H1 (cell line): ENCODE data around the gene SLCO6A1. TPM values are rescaled to one million over a fixed set of nuclear protein-coding genes. Genes with fewer than 3 reads are reported as not detected.

Experiments used
- CTCF ChIA-PET: fragments of 300-600 bp; sonication (Branson Sonifier 250); formaldehyde crosslinking; loops from one replicate; lab custom pipeline; 2021; ENCODE audit not compliant: partially characterized antibody; lab: Charles Lee
- POLR2A ChIA-PET: fragments of 300-600 bp; sonication (Branson Sonifier 250); formaldehyde crosslinking; loops from one replicate; lab custom pipeline; 2021; ENCODE audit warnings: inconsistent platforms; ENCODE audit not compliant: partially characterized antibody; lab: Charles Lee
- DNase-seq, 2 experiments: peaks; one replicate each; pipeline versions ENCODE4 v3.0.0 to v3.0.0-alpha.2; 2010 to 2022; ENCODE audit warnings: low spot score in 2 of 2, low read depth in 1 of 2, mixed read lengths in 1 of 2
- FAIRE-seq: peaks from 2 replicates; lab custom pipeline; 2011; peaks lifted over from hg19 to GRCh38; lab: Jason Lieb, UNC
- H2AFZ ChIP-seq: 2 replicates; pipeline ENCODE4 v1.8.1; 2012; ENCODE audit warnings: low read length, inconsistent platforms
- H2AK5ac ChIP-seq: 2 replicates; pipeline ENCODE4 v1.6.1; 2013; ENCODE audit warnings: low read depth, low read length
- H2BK120ac ChIP-seq: replicated peaks from 2 replicates; pipeline ENCODE3; 2013; ENCODE audit warnings: low read depth, low read length, inconsistent platforms
- H2BK12ac ChIP-seq: 2 replicates; pipeline ENCODE4 v1.6.1; 2013; ENCODE audit warnings: low read depth, low read length
- H2BK15ac ChIP-seq: 2 replicates; pipeline ENCODE4 v1.6.1; 2013; ENCODE audit warnings: low read length
- H2BK20ac ChIP-seq: 2 replicates; pipeline ENCODE4 v1.6.1; 2013; ENCODE audit warnings: low read length
- H2BK5ac ChIP-seq: 2 replicates; pipeline ENCODE4 v1.6.1; 2013; ENCODE audit warnings: low read depth, low read length
- H3K14ac ChIP-seq: 2 replicates; pipeline ENCODE4 v1.6.1; 2013; ENCODE audit warnings: inconsistent platforms; ENCODE audit not compliant: insufficient read length
- H3K18ac ChIP-seq: 2 replicates; pipeline ENCODE4 v1.6.1; 2013; ENCODE audit warnings: low read length; ENCODE audit errors: extremely low read depth
- H3K23ac ChIP-seq: 2 replicates; pipeline ENCODE4 v1.6.1; 2013; ENCODE audit warnings: inconsistent platforms; ENCODE audit not compliant: insufficient read length
- H3K23me2 ChIP-seq: 2 replicates; pipeline ENCODE4 v1.6.1; 2013; ENCODE audit warnings: low read depth, low read length
- H3K27ac ChIP-seq: 2 replicates; pipeline ENCODE4 v1.6.1; 2011; ENCODE audit warnings: low read depth, low read length, inconsistent platforms
- H3K27me3 ChIP-seq, 4 experiments: replicated peaks in 1 of 4; 1 replicate in 1 of 4; 2 replicates in 3 of 4; pipeline versions ENCODE4 v1.6.1 to v1.8.1; 2011 to 2013; ENCODE audit warnings: low read length in 3 of 4, mild to moderate bottlenecking in 3 of 4, inconsistent platforms in 2 of 4, mixed read lengths in 2 of 4, moderate library complexity in 1 of 4; ENCODE audit not compliant: control insufficient read depth in 3 of 4, insufficient read depth in 3 of 4; ENCODE audit errors: extremely low read depth in 1 of 4
- H3K36me3 ChIP-seq, 4 experiments: 2 replicates each; pipeline versions ENCODE4 v1.6.1 to v1.8.1; 2011 to 2013; ENCODE audit warnings: mild to moderate bottlenecking in 4 of 4, low read length in 3 of 4, moderate library complexity in 2 of 4, control low read depth in 1 of 4, inconsistent platforms in 1 of 4; ENCODE audit not compliant: insufficient read depth in 4 of 4, control insufficient read depth in 2 of 4
- H3K4ac ChIP-seq: replicated peaks from 2 replicates; pipeline ENCODE3; 2013; ENCODE audit warnings: low read length, low read depth, mixed read lengths, inconsistent platforms; ENCODE audit not compliant: insufficient read length
- H3K4me1 ChIP-seq, 4 experiments: replicated peaks in 1 of 4; 1 replicate in 1 of 4; 2 replicates in 3 of 4; pipeline versions ENCODE4 v1.6.1 to v1.8.1; 2011 to 2013; ENCODE audit warnings: low read length in 3 of 4, inconsistent platforms in 2 of 4, mixed read lengths in 1 of 4; ENCODE audit not compliant: insufficient read depth in 4 of 4, control insufficient read depth in 3 of 4
- H3K4me2 ChIP-seq, 2 experiments: 2 replicates each; pipeline versions ENCODE4 v1.6.1 to v1.8.1; 2011 to 2013; ENCODE audit warnings: low read depth in 2 of 2, low read length in 2 of 2, control low read depth in 1 of 2, inconsistent platforms in 1 of 2, mild to moderate bottlenecking in 1 of 2; ENCODE audit not compliant: insufficient read depth in 1 of 2
- H3K4me3 ChIP-seq, 4 experiments: fragments of 200-600, 300-600 bp in 1 of 4; sonication (generic), shearing (Covaris generic), sonication (Bioruptor Twin) in 1 of 4; 2 replicates each; pipeline versions ENCODE4 v1.5.1 to v1.8.1; 2011 to 2016; ENCODE audit warnings: low read length in 4 of 4, low read depth in 3 of 4, control low read depth in 2 of 4, inconsistent platforms in 2 of 4, mild to moderate bottlenecking in 2 of 4, mixed read lengths in 1 of 4, moderate library complexity in 1 of 4; ENCODE audit not compliant: insufficient read depth in 2 of 4; ENCODE audit errors: extremely low read depth in 1 of 4
- H3K56ac ChIP-seq: replicated peaks from 2 replicates; pipeline ENCODE3; 2013; ENCODE audit warnings: low read depth, mild to moderate bottlenecking, mixed read lengths, low read length, inconsistent platforms; ENCODE audit not compliant: insufficient read length
- H3K79me1 ChIP-seq: 2 replicates; pipeline ENCODE4 v1.6.1; 2013; ENCODE audit warnings: low read depth, low read length, control low read depth
- H3K79me2 ChIP-seq, 2 experiments: 2 replicates each; pipeline versions ENCODE4 v1.6.1 to v1.8.1; 2012 to 2013; ENCODE audit warnings: low read length in 2 of 2, mild to moderate bottlenecking in 2 of 2, inconsistent platforms in 1 of 2; ENCODE audit not compliant: insufficient read depth in 2 of 2, control insufficient read depth in 1 of 2
- H3K9ac ChIP-seq, 4 experiments: replicated peaks in 1 of 4; 1 replicate in 1 of 4; 2 replicates in 3 of 4; pipeline versions ENCODE4 v1.6.1 to v1.8.1; 2011 to 2013; ENCODE audit warnings: low read depth in 3 of 4, low read length in 3 of 4, control low read depth in 2 of 4, mild to moderate bottlenecking in 2 of 4, moderate library complexity in 2 of 4, inconsistent platforms in 1 of 4; ENCODE audit errors: extremely low read depth in 1 of 4
- H3K9me3 ChIP-seq, 2 experiments: 2 replicates each; pipeline versions ENCODE4 v1.6.1 to v1.8.1; 2012 to 2013; ENCODE audit warnings: mild to moderate bottlenecking in 2 of 2, moderate library complexity in 2 of 2, control low read depth in 1 of 2, inconsistent platforms in 1 of 2, low read depth in 1 of 2, low read length in 1 of 2, mixed read lengths in 1 of 2; ENCODE audit not compliant: insufficient read depth in 2 of 2
- H4K20me1 ChIP-seq, 2 experiments: replicated peaks in 1 of 2; 2 replicates each; pipeline versions ENCODE3 to v1.8.1; 2011 to 2013; ENCODE audit warnings: inconsistent platforms in 2 of 2, low read length in 2 of 2, mild to moderate bottlenecking in 1 of 2; ENCODE audit not compliant: insufficient read depth in 2 of 2, control insufficient read depth in 1 of 2
- H4K5ac ChIP-seq: 2 replicates; pipeline ENCODE4 v1.6.1; 2013; ENCODE audit warnings: low read length, low read depth, mixed read lengths, inconsistent platforms; ENCODE audit not compliant: insufficient read length
- H4K8ac ChIP-seq: 2 replicates; pipeline ENCODE4 v1.8.0; 2013; ENCODE audit warnings: mild to moderate bottlenecking, moderate library complexity, low read length, inconsistent platforms; ENCODE audit not compliant: insufficient read depth; ENCODE audit errors: extremely low read depth
- H4K91ac ChIP-seq: replicated peaks from 2 replicates; pipeline ENCODE3; 2013; ENCODE audit warnings: low read length, mixed read lengths, inconsistent platforms; ENCODE audit not compliant: insufficient read length
- ASH2L ChIP-seq: fragments of 200-600, 300-600 bp; sonication (generic); IDR thresholded peaks from one replicate; pipeline ENCODE4 v1.7.1; 2017; ENCODE audit warnings: low read length
- BACH1 ChIP-seq: IDR thresholded peaks from 2 replicates; pipeline ENCODE4 v1.6.1; 2012; ENCODE audit warnings: low read length, improper control_type of control experiment
- CREB1 ChIP-seq: IDR thresholded peaks from 2 replicates; pipeline ENCODE4 v1.6.1; 2012; ENCODE audit warnings: inconsistent platforms
- EZH2 ChIP-seq: fragments of 200-600 bp; sonication (generic); IDR thresholded peaks from 2 replicates; pipeline ENCODE4 v1.7.1; 2012; ENCODE audit warnings: low read depth, mild to moderate bottlenecking, moderate library complexity, low read length, inconsistent platforms; ENCODE audit not compliant: severe bottlenecking
- SAP30 ChIP-seq: fragments of 300-600 bp; sonication (generic); IDR thresholded peaks from 2 replicates; pipeline ENCODE4 v1.7.1; 2012; ENCODE audit warnings: low read length, moderate library complexity, mild to moderate bottlenecking, inconsistent platforms; ENCODE audit not compliant: insufficient read depth, insufficient replicate concordance
- SIX5 ChIP-seq: IDR thresholded peaks from 2 replicates; pipeline ENCODE4 v1.6.1; 2011; ENCODE audit warnings: mild to moderate bottlenecking, low read depth, low read length
- SP2 ChIP-seq: IDR thresholded peaks from 2 replicates; pipeline ENCODE4 v1.6.1; 2012; ENCODE audit warnings: mild to moderate bottlenecking, low read length, inconsistent platforms
- WGBS, 2 experiments: shearing (Covaris generic) in 1 of 2; methylation state at CpG; one replicate each; pipeline versions ENCODE4 v1.1.6 to v1.1.7; 2013 to 2015; ENCODE audit warnings: low lambda C conversion rate in 2 of 2, mixed read lengths in 2 of 2, inconsistent platforms in 1 of 2, low coverage in 1 of 2, missing lambda C conversion rate in 1 of 2; ENCODE audit not compliant: insufficient replicate concordance in 2 of 2, insufficient coverage in 1 of 2, insufficient read length in 1 of 2; ENCODE audit errors: extremely low coverage in 1 of 2, missing lambda C conversion rate in 1 of 2; 5-methylcytosine and 5-hydroxymethylcytosine counted together
- polyA plus RNA-seq, 7 experiments: library from polyadenylated mRNA; depleted of rRNA in 3 of 7; stranded (reverse) in 5 of 7; unstranded in 2 of 7; fragments of >200 nt in 5 of 7; fragments of 200-250 nt in 2 of 7; gene quantifications; 1 replicate in 5 of 7; 2 replicates in 1 of 7; 4 replicates in 1 of 7; pipeline versions ENCODE4 v1.2.1 to v1.2.3, GENCODE V29; 2011 to 2013; ENCODE audit warnings: missing spikeins in 2 of 7, mixed read lengths in 2 of 7
- total RNA-seq: library from RNA; stranded (reverse); fragmentation: NEBNext Ultra II Directional; extraction: Animal tissue kit (Norgen Biotek cat#: 25700); gene quantifications from 2 replicates; pipeline ENCODE4 v1.2.1, GENCODE V29; 2021

Gene SLCO6A1
- total and polyA plus RNA-seq, 2 of the 8 experiments (the other 6 are each of a cell fraction or from before 2014, with no cell fraction given) = 0.06 to 0.56 TPM

- Histone ChIP-seq H3K56ac (no peak overlapping the region), H3K36me3 (no peaks in the 10 kb centered on the region), H3K27me3 (no peaks in the 10 kb centered on the region), H2BK15ac (no peak overlapping the region), H3K79me2 (no peaks in the 10 kb centered on the region), H3K14ac (no peak overlapping the region), H3K4ac (no peak overlapping the region), H3K4me1 (no peaks in the 10 kb centered on the region), H4K20me1 (no peaks in the 10 kb centered on the region), H3K18ac (no peak overlapping the region), H3K27ac (no peak overlapping the region), H2AFZ (no peak overlapping the region), H2BK5ac (no peak overlapping the region), H3K23ac (no peak overlapping the region)
- no peak for FAIRE-seq
- no peak for TF ChIP-seq BACH1
- TF ChIP-seq ASH2L = no peak
- TF ChIP-seq SIX5 = no peak
- no peak for TF ChIP-seq CREB1
- TF ChIP-seq SAP30 = no peak
- TF ChIP-seq SP2 = no peak
- no peak for TF ChIP-seq EZH2
- TF ChIP-seq, all 59 proteins: peak for 0
- 77% methylated on average over 2 of the region's 2 CpGs; no CpG with 5 or more reads in 1 of the 2 experiments for WGBS, 2 experiments
- H2AK5ac ChIP-seq = no peak overlapping the region
- H3K4me2 ChIP-seq = no peak overlapping the region
- H3K79me1 ChIP-seq = no peaks in the 10 kb centered on the region
- H2BK120ac ChIP-seq = no peak overlapping the region
- H4K8ac ChIP-seq = no peak overlapping the region
- POLR2A ChIA-PET = no interaction called here
- no peak overlapping the region for H3K9ac ChIP-seq
- H2BK12ac ChIP-seq = no peak overlapping the region
- no peak overlapping the region for H4K91ac ChIP-seq
- no peak overlapping the region for H4K5ac ChIP-seq
- CTCF ChIA-PET = interaction anchor here (0.6 to 1.9 kb wide), 2 partner anchors 23 to 67 kb away, joined by 3 to 4 read pairs; no protein-coding TSS in a partner anchor
- H3K4me3 ChIP-seq = no peak overlapping the region
- no peaks in the 10 kb centered on the region for H3K9me3 ChIP-seq
- no peak overlapping the region for H2BK20ac ChIP-seq
- no peak for DNase-seq
- H3K23me2 ChIP-seq = no peaks in the 10 kb centered on the region
These were observed 15.1 kb downstream of the SLCO6A1 start for GRCh38 chr5:102483736-102484135.
